ENCODE results near the gene MAN1C1. TPM values are rescaled to one million over a fixed set of nuclear protein-coding genes. Genes with fewer than 3 reads are reported as not detected.

MAN1C1 gene
- total RNA-seq, 1 experiment from 2014 or later, result 0.26 TPM

GRCh38 chr1:25817840-25818501 lies 201.4 kb downstream of the MAN1C1 start:
- no peaks in the 10 kb centered on the region for H3K27me3 ChIP-seq
- H3K4me3 ChIP-seq, result no peak overlapping the region
- H3K36me3 ChIP-seq, result no peaks in the 10 kb centered on the region
- DNase-seq, result no peak
- no peaks in the 10 kb centered on the region for H3K9me3 ChIP-seq

- Histone ChIP-seq H3K9me3 (no peaks in the 10 kb centered on the region), H3K4me3 (peak overlapping the region; percentile 97)
Measured at GRCh38 chr1:25818569-25818968, 202.0 kb downstream of the MAN1C1 start.

GRCh38 chr1:25819491-25820246 lies 203.1 kb downstream of the MAN1C1 start, which contains the start of gene MTFR1L:
Gene MTFR1L (plus strand): TSS chr1:25819954. CDS start chr1:25823105, 3,151 bp downstream.
- DNase-seq, result peak; percentile 85
- Histone ChIP-seq H3K4me3 (peak within 1 kb of the TSS; percentile 97), H3K36me3 (peaks cover 9% of the 10 kb centered on the region; the same call in 1 of the 2 replicates), H3K27me3 (no peaks in the 10 kb centered on the region), H3K9me3 (no peaks in the 10 kb centered on the region)

More at GRCh38 chr1:25818569-25818968, 202.0 kb downstream of the MAN1C1 start:
- no peak for DNase-seq
- no peaks in the 10 kb centered on the region for H3K27me3 ChIP-seq
- H3K36me3 ChIP-seq, result peaks cover 4% of the 10 kb centered on the region; the same call in 1 of the 2 replicates

- H3K27me3 ChIP-seq, result no peaks in the 10 kb centered on the region
- peaks cover 9% of the 10 kb centered on the region; the same call in 1 of the 2 replicates for H3K36me3 ChIP-seq
- H3K9me3 ChIP-seq, result no peaks in the 10 kb centered on the region
- peak; percentile 60 for DNase-seq
- peak overlapping the region; percentile 97 for H3K4me3 ChIP-seq
Measured at GRCh38 chr1:25820247-25821111, 203.9 kb downstream of the MAN1C1 start.

- no peak for DNase-seq
- Histone ChIP-seq H3K27me3 (no peaks in the 10 kb centered on the region), H3K9me3 (no peaks in the 10 kb centered on the region), H3K4me3 (peak overlapping the region; percentile 97), H3K36me3 (peaks cover 12% of the 10 kb centered on the region)
Measured at GRCh38 chr1:25821112-25821476, 204.5 kb downstream of the MAN1C1 start.

- DNase-seq, result peak; percentile 82
- peaks cover 13% of the 10 kb centered on the region for H3K36me3 ChIP-seq
- no peaks in the 10 kb centered on the region for H3K9me3 ChIP-seq
- H3K4me3 ChIP-seq, result peak overlapping the region; percentile 97; the same call in 1 of the 2 replicates
- H3K27me3 ChIP-seq, result no peaks in the 10 kb centered on the region
Measured at GRCh38 chr1:25821630-25822091, 205.1 kb downstream of the MAN1C1 start.

GRCh38 chr1:25825605-25826004 lies 209.0 kb downstream of the MAN1C1 start:
- DNase-seq, result no peak

GRCh38 chr1:25826571-25826970 lies 210.0 kb downstream of the MAN1C1 start:
- Histone ChIP-seq H3K27me3 (no peaks in the 10 kb centered on the region), H3K36me3 (peaks cover 54% of the 10 kb centered on the region), H3K9me3 (no peaks in the 10 kb centered on the region), H3K4me3 (no peak overlapping the region)
- DNase-seq, result no peak

More at GRCh38 chr1:25825605-25826004, 209.0 kb downstream of the MAN1C1 start:
- Histone ChIP-seq H3K27me3 (no peaks in the 10 kb centered on the region), H3K9me3 (no peaks in the 10 kb centered on the region), H3K4me3 (no peak overlapping the region), H3K36me3 (peaks cover 45% of the 10 kb centered on the region)

- Histone ChIP-seq H3K36me3 (peaks cover 67% of the 10 kb centered on the region), H3K9me3 (no peaks in the 10 kb centered on the region), H3K4me3 (no peak overlapping the region), H3K27me3 (no peaks in the 10 kb centered on the region)
- no peak for DNase-seq
Measured at GRCh38 chr1:25828491-25828890, 211.9 kb downstream of the MAN1C1 start.

GRCh38 chr1:25829046-25829445 lies 212.5 kb downstream of the MAN1C1 start:
- H3K27me3 ChIP-seq, result no peaks in the 10 kb centered on the region
- DNase-seq, result no peak
- H3K9me3 ChIP-seq, result no peaks in the 10 kb centered on the region
- H3K4me3 ChIP-seq, result no peak overlapping the region
- H3K36me3 ChIP-seq, result peaks cover 69% of the 10 kb centered on the region

- DNase-seq, result no peak
- H3K9me3 ChIP-seq, result no peaks in the 10 kb centered on the region
- H3K36me3 ChIP-seq, result peaks cover 79% of the 10 kb centered on the region
- no peaks in the 10 kb centered on the region for H3K27me3 ChIP-seq
- no peak overlapping the region for H3K4me3 ChIP-seq
Measured at GRCh38 chr1:25831569-25832196, 215.1 kb downstream of the MAN1C1 start.

- Histone ChIP-seq H3K4me3 (no peak overlapping the region), H3K36me3 (peaks cover 74% of the 10 kb centered on the region), H3K9me3 (no peaks in the 10 kb centered on the region), H3K27me3 (no peaks in the 10 kb centered on the region)
- no peak for DNase-seq
Measured at GRCh38 chr1:25832336-25833037, 215.9 kb downstream of the MAN1C1 start.

- H3K27me3 ChIP-seq, result no peaks in the 10 kb centered on the region
- DNase-seq, result no peak
- no peak overlapping the region for H3K4me3 ChIP-seq
- no peaks in the 10 kb centered on the region for H3K9me3 ChIP-seq
- peaks cover 67% of the 10 kb centered on the region for H3K36me3 ChIP-seq
Measured at GRCh38 chr1:25833158-25833557, 216.6 kb downstream of the MAN1C1 start.

Measured in MG63 (cell line).